Suppressor macrophage treated with lipopolysaccharide for 1 hour (primary cell): ENCODE data around the gene ZHX3.

Source experiments
- DNase-seq, 3 donors: peaks; one replicate each; pipeline ENCODE4 v3.0.0-alpha.2; 2020 to 2022

The ZHX3 gene

GRCh38 chr20:41352666-41353065, 35.1 kb upstream of the ZHX3 start:
- DNase-seq, result no peak

- no peak for DNase-seq
These were observed 34.6 kb upstream of the ZHX3 start for GRCh38 chr20:41352106-41352505.

GRCh38 chr20:41350408-41350962, 33.0 kb upstream of the ZHX3 start:
- DNase-seq, result peak in 2 of 3 donors; percentile 12 to 31

GRCh38 chr20:41349943-41350342, 32.4 kb upstream of the ZHX3 start:
- DNase-seq, result no peak

- no peak for DNase-seq
These were observed 31.7 kb upstream of the ZHX3 start for GRCh38 chr20:41349266-41349665.

GRCh38 chr20:41348430-41349172, 31.1 kb upstream of the ZHX3 start:
- no peak for DNase-seq

GRCh38 chr20:41347523-41348429, 30.2 kb upstream of the ZHX3 start:
- DNase-seq, result no peak

GRCh38 chr20:41345729-41346067, 28.2 kb upstream of the ZHX3 start:
- DNase-seq, result no peak

GRCh38 chr20:41344938-41345728, 27.6 kb upstream of the ZHX3 start:
- no peak for DNase-seq

- DNase-seq, result no peak
These were observed 26.9 kb upstream of the ZHX3 start for GRCh38 chr20:41344477-41344876.

GRCh38 chr20:41342474-41343464, 25.2 kb upstream of the ZHX3 start:
- DNase-seq, result no peak

- peak; percentile 92 to 97 (median 93) for DNase-seq
These were observed 23.0 kb upstream of the ZHX3 start, which contains the start of gene LPIN3 for GRCh38 chr20:41340327-41341055. LPIN3 (plus strand) TSS chr20:41340821; CDS start chr20:41345804, 4,983 bp downstream.

- DNase-seq, result peak; percentile 68 to 88 (median 80)
These were observed 22.4 kb upstream of the ZHX3 start for GRCh38 chr20:41339957-41340326.

- DNase-seq, result no peak
These were observed 19.4 kb upstream of the ZHX3 start for GRCh38 chr20:41336711-41337492.

- no peak for DNase-seq
These were observed 18.1 kb upstream of the ZHX3 start for GRCh38 chr20:41335591-41335990.

GRCh38 chr20:41334443-41335421, 17.2 kb upstream of the ZHX3 start:
- no peak for DNase-seq

- DNase-seq, result no peak
These were observed 16.5 kb upstream of the ZHX3 start for GRCh38 chr20:41334036-41334435.

- DNase-seq, result no peak
These were observed 14.2 kb upstream of the ZHX3 start for GRCh38 chr20:41331731-41332130.

- DNase-seq, result no peak
These were observed 13.4 kb upstream of the ZHX3 start for GRCh38 chr20:41330941-41331340.
